Posterior vena cava (tissue), 2 donors: ENCODE measurements around the gene CCDC34. TPM values are rescaled to one million over a fixed set of nuclear protein-coding genes. Genes with fewer than 3 reads are reported as not detected.

Source experiments
- DNase-seq: peaks from one replicate; pipeline ENCODE4 v3.0.0-alpha.2; 2020; ENCODE audit warnings: low spot score
- intact Hi-C, 2 donors: fragments of 100-400 bp; cut with DNase I; formaldehyde crosslinking; loops; one replicate each; pipeline versions ENCODE4 v1.14.1 to v1.14.2; 2022 to 2023
- long read RNA-seq, 2 donors: library from polyadenylated mRNA; unstranded; transcript quantifications; one replicate each; pipeline ENCODE4 v2.0.0, GENCODE V29; 2020 to 2021
- total RNA-seq, 2 donors: library from RNA; stranded (reverse); fragmentation: NEBNext Ultra II Directional; extraction: Animal tissue kit (Norgen Biotek cat#: 25700); gene quantifications; one replicate each; pipeline ENCODE4 v1.2.1, GENCODE V29; 2021
- donor health status: DM: yes; HTN: yes; CAD: no.
- donor health status: DM: yes; HTN: yes; CAD: no.

The CCDC34 gene
- total RNA-seq: 1 to 10 TPM; 1.6 to 2.8 TPM
- long read RNA-seq, donor 1, partial matches to known transcripts: 1 of 3 reads
- long read RNA-seq, donor 1, other reads (novel, unspliced or antisense): 1 of 3 reads
- long read RNA-seq, donor 2, partial matches to known transcripts: 0 of 2 reads
- long read RNA-seq, donor 2, other reads (novel, unspliced or antisense): 0 of 2 reads

- peak; percentile 96 for DNase-seq
- intact Hi-C loops: no loop called here
Observed at GRCh38 chr11:27362749-27363575, at the start of gene CCDC34. TSS of gene CCDC34 (minus strand) at chr11:27363215. CDS start at chr11:27363194, 21 bp downstream.

- DNase-seq: no peak
- intact Hi-C loops: no loop called here
Observed at GRCh38 chr11:27412192-27412691, 49.2 kb upstream of the CCDC34 start.

- intact Hi-C loops: no loop called here
- no peak for DNase-seq
Observed at GRCh38 chr11:27411328-27411727, 48.3 kb upstream of the CCDC34 start.

DNA sequence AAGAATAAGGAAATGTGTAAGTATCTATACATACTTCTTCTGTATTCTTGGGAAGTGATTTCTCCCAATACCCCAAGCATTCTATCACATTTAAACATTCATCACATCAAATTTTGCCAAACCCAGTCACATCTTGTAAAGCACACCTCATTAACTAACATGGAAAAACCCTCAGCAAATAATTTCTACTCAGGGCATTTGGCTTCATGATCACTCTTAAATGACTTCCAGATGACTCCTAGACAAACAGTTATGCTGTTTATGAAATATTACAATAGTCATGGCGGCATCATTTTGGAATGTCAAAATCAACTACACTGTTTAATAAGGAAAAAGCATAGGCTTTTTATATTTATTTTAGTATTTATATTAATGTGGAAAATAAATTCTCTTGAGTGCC is 47.3 kb upstream of the CCDC34 start:
- intact Hi-C loops: no loop called here
- no peak for DNase-seq

DNA sequence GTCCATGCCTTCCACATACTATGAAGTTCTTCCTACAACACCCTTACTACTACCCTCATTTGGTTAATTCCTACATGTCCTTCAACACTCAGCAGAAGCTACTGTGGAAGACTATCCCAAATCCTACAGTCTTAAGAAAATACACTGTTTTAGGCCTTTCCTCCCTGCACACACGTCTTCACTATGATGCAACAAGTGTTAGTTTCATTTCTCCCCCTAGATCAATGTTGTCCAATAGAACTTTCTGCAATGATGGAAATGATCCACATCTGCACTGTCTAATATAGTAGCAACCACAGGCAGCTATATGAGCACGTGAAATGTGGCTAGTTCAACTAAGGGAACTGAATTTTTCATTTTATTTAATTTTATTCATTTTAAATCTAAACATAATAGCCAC is 46.7 kb upstream of the CCDC34 start:
- no peak for DNase-seq
- intact Hi-C loops: no loop called here

DNA sequence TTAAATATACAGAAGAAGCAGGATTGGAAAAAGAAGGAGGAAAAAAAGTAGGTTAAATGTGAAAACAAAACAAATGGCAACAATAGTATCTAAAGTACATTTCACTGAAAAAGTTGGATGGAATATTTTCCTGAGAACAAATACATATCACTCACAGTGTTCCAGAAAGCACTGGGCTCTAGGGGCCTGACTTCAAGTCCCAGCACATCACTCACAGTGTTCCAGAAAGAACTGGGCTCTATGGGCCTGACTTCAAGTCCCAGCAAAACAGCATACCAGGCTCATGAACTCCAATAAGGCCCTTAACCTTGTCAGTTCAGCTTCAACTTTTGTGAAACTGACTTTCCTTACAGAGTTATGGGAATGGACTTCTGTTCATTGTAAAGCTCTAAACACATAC is 46.0 kb upstream of the CCDC34 start:
- no peak for DNase-seq
- intact Hi-C loops: no loop called here

- intact Hi-C loops: no loop called here
Observed at GRCh38 chr11:27408246-27408800, 45.3 kb upstream of the CCDC34 start.

DNA sequence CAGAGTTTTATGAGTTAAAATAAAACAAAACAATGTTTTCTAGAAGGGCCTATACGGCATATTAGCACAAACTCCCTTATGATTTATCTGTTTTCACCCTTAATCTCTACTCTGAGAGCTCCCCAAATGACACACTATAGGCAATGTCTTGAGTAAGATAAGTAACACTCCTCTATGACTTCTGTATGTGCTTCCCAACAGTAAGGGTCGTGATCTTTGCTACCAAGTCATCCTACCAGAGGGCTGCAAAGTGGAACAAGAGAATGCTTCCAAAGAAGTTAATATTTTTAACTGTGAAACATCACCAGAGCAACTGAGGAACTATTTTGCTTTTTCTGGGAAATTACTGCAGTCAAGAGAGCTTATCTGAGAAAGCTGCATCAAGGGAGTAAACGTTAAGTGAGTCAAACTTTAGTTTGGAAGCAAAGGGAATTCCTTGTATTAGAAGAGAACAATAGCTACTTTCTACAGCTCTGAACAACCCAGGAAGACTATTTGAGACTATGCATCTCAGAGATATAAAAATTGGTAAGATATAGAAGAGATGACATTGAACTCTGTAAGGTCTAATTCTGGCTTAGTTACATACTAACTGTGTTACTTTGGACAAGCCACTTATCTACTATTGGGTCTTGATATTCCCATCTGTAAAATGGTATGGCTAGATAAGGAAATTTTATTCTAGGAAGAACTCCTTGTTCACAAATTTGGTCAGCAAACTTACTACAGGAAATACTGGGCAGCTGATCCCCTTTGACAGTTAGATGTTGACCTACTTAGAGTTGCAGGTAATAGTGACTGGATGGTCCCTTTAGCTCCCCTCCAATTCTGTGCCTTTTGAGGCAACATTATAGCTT is 43.7 kb upstream of the CCDC34 start:
- intact Hi-C loops: no loop called here

More at GRCh38 chr11:27408246-27408800, 45.3 kb upstream of the CCDC34 start:
- no peak for DNase-seq

DNA sequence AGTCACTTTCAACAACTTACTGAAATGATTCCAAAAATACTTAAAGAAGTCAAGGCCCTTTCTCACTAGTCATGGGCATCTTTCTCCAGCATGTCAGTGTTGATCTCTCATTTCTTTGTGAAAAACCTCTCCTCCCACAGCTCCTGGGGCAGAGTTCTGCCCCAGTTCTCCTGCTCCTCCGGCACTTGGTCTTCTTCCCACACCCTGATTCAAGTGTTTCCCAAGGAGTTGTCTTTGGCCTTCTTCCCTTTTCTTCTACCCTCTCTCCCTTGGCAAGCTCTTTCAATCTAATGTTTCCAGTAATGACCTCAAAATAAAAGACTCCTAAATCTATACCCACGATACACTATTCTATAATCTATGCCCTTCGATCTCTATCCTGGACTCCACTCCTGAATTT is 42.1 kb upstream of the CCDC34 start:
- intact Hi-C loops: no loop called here
- DNase-seq: no peak

More for the DNA sequence above, 43.7 kb upstream of the CCDC34 start:
- DNase-seq: no peak

DNA sequence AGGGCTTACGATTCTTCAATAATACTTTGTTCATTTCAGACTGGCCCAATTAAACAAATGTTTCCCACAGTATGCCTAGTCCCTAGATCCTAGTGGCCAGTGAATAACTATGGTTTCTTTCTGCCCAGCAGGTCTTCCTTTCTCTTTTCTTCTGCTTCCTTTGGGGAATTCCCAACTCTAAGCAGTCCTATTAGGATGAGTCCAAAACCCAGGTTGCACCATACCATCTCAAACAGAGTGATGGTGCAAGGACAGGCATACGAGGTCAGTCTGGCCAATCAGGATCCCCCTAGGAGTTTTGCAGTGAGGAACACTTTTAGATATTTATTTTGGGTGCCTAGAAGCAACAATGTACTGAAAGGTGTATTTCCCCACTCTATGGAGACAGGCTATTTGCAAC is 41.4 kb upstream of the CCDC34 start:
- intact Hi-C loops: no loop called here
- DNase-seq: no peak

GRCh38 chr11:27403195-27403594 is 40.2 kb upstream of the CCDC34 start:
- no peak for DNase-seq
- intact Hi-C loops: no loop called here

DNA sequence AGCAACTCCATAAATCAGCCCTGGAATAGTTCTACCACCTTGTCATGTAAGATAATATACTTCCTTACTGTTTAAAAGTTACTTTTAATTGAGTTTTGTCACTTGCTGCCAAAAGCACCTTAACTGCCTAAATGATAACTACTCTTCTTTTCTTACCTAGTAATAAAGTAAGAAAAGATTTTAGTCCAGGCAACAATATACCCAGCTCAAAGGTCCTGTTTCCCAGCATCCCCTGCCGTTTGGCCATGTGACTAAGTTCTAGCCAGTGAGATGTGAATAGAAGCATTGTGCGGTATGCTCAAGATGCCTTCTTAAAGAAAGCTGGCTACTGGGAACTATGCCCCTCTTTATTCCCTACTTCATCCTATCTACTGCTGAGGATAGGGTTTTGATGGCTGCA is 39.4 kb upstream of the CCDC34 start:
- no peak for DNase-seq
- intact Hi-C loops: no loop called here

- no peak for DNase-seq
- intact Hi-C loops: no loop called here
Observed at GRCh38 chr11:27401833-27402316, 38.9 kb upstream of the CCDC34 start.

DNA sequence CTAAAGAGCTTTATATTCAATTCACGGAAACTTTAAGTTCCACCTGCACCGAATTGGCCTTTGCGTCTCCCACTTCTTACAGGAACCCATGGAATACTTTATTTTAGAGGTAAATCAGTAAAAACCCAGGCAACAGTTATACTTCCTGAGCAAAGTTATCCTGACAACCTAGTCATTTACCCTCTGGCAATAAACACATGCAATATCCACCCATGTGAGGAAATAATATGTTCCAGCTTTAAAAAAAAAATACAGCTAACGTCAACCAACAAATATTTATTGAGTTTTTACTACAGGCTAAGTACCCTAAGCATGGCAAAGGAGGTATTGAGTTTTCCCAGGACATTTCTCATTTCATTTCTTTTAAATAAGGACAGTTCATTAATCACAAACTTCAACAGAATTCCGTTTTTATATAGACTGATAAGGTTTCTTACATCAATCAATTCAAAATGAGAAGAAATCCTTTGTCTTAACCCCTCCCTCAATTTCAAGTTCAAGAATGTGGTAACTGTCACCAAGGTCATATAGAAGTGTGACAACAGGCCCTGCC is 38.3 kb upstream of the CCDC34 start:
- intact Hi-C loops: no loop called here
- DNase-seq: no peak

- DNase-seq: no peak
- intact Hi-C loops: no loop called here
Observed at GRCh38 chr11:27398400-27398770, 35.4 kb upstream of the CCDC34 start.

GRCh38 chr11:27397624-27398399 is 34.8 kb upstream of the CCDC34 start:
- no peak for DNase-seq
- intact Hi-C loops: no loop called here

- intact Hi-C loops: no loop called here
- no peak for DNase-seq
Observed at GRCh38 chr11:27396259-27396839, 33.3 kb upstream of the CCDC34 start.
